Measurements from ENCODE around the gene KIF26B.

The KIF26B gene

DNA sequence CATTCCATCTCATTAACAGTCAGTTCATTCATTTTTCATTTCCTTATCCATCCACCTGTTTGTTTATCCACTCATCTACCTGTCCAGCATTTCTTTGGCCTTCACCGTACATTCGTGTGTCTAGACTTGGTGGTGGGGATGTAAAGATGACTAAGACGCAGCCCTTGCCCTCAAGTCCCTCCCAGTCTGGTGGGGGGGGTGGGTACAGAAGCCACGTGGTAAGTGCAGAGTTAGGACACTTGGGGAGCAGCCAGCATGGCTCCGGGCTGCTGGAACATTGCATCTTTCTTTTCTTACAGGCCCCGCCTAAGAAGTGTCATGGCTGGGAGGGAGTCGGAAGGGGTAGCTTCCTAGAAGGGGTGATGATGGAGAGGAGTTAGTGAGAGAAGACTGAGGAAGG lies 17.2 kb downstream of the KIF26B start:
- no peak for DNase-seq (ENCODE audit: low read depth in 2 of 2)

DNA sequence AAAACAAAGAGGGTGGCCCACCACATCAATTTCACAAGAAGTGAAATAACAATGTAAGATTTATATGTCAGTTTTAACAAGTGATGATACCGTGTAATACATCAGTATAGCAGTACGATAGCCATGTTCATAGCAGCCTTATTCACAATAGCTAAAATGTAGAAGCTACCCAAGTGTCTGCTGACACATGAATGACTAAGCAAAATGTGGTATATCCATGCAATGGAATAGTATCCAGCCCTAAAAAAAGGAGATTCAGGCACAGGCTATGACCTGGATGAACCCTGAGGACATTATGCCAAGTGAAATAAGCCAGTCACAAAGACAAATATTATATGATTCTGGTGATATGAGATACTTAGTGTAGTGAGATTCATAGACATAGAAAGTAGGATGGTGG lies 18.0 kb downstream of the KIF26B start:
- no peak for DNase-seq (ENCODE audit: low read depth in 2 of 2)

- DNase-seq (ENCODE audit: low read depth in 2 of 2): no peak
Measured at GRCh38 chr1:245173446-245174211, 18.8 kb downstream of the KIF26B start.

DNA sequence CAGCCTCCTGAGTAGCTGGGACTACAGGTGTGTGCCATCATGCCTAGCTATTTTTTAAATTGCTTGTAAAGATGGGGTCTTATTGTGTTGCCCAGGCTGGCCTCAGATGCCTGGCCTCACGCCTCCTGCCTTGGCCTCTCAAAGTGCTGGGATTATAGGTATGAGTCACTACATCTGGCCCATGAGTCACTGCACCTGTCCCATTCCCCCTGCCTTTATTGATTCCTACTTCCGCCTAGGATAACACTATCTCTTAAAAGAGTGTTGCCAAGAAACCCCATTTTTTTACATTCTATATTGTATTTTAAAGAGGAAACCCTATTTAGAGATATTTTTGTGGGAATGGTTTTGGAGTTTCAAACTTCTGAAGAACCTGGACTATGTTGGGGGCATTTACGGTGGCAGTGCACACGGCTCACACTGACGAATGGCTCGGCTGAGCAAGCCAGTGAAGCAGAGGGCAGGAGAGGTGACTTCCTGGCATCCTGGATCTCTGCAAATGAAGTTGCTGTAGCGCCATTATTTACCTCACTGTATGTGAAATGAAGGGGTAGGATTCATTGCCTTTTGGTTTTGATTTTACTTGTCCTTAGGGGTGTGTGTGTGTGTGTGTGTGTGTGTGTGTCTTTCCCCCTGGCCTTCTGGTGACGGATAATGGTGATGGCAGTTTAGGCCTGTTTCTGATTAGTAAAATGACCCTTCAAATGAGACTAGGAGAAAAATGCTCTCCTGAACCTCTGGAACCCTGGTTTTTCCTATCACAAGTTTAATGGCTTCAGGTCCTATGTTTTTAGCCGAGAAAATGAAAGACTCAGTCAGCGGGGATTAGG lies 22.5 kb downstream of the KIF26B start:
- DNase-seq (ENCODE audit: low read depth in 2 of 2): no peak

DNA sequence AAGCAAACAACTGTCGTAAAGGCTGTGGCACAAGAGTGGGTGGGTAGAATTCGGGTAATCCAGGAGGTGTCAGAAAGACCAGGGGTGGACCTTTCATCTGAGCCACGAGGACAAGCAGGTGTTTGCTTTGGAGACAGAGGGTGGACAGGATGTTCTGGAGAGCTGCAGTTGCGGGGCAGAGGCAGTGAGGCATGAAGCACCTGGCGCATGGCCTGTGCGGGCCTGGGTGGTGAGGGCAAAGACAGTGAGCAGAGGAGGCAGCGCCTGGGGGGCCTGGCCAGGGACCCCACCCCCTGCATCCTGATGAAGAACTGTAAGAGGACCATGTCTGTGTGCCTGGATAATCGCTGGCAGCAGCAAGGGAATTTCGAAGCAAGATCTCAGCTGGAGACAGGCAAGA lies 24.9 kb downstream of the KIF26B start:
- no peak for DNase-seq (ENCODE audit: low read depth in 2 of 2)

GRCh38 chr1:245180496-245181157 lies 25.8 kb downstream of the KIF26B start:
- DNase-seq (ENCODE audit: low read depth in 2 of 2): no peak

GRCh38 chr1:245181158-245181517 lies 26.4 kb downstream of the KIF26B start:
- DNase-seq (ENCODE audit: low read depth in 2 of 2): no peak

- DNase-seq (ENCODE audit: low read depth in 2 of 2): no peak
Measured at GRCh38 chr1:245182028-245182427, 27.2 kb downstream of the KIF26B start.

GRCh38 chr1:245183429-245183828 lies 28.6 kb downstream of the KIF26B start:
- DNase-seq (ENCODE audit: low read depth in 2 of 2): no peak

DNA sequence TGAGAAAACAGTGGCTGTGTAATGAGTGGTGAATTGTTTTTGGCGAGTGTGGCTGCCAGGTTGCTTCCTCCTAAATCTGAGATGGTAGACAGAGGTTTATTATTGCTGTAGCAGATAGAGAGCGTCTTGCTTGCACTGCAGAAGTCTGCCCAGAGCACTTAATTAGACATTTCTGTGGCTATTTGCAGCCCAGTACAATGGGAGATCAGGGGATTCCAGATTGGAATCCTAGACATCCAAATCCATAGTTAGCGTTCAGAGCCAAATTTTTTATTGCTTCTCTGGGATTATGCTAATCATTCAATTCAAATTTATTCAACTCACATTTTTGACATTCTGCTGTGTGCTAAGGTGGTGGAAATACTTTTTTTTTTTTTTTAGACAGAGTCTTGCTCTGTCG lies 30.0 kb downstream of the KIF26B start:
- DNase-seq (ENCODE audit: low read depth in 2 of 2): no peak

GRCh38 chr1:245188403-245188802 lies 33.6 kb downstream of the KIF26B start:
- no peak for DNase-seq (ENCODE audit: low read depth in 2 of 2)

- no peak for DNase-seq (ENCODE audit: low read depth in 2 of 2)
Measured at GRCh38 chr1:245195398-245195797, 40.6 kb downstream of the KIF26B start.

- DNase-seq (ENCODE audit: low read depth in 2 of 2): no peak
Measured at GRCh38 chr1:245197121-245197520, 42.3 kb downstream of the KIF26B start.

DNA sequence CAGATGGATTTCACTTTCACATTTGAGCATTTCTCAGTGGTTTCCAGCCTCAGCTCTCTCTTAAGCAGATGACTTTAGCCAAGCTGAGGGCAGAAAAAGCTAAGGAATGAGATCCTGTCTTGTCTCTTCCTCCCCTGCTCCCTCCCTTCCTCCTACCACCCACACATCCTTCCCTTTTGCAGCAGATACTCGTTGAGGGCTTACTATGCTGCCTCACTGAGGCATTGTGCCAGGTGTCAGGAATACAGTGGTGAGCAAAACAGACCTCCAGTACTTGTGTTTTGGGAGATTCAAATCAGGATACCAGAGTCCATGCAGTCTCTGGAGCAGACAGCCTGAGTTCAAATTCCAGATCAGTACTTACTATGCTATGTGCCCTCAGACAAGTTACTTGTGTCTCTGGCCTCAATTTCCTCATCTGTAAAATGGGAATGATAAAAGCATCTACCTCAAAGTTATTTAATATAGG lies 43.2 kb downstream of the KIF26B start:
- DNase-seq (ENCODE audit: low read depth in 2 of 2): no peak

- no peak for DNase-seq (ENCODE audit: low read depth in 2 of 2)
Measured at GRCh38 chr1:245198748-245199516, 44.1 kb downstream of the KIF26B start.

- DNase-seq (ENCODE audit: low read depth in 2 of 2): no peak
Measured at GRCh38 chr1:245200146-245200545, 45.4 kb downstream of the KIF26B start.

GRCh38 chr1:245201201-245201600 lies 46.4 kb downstream of the KIF26B start:
- no peak for DNase-seq (ENCODE audit: low read depth in 2 of 2)

DNA sequence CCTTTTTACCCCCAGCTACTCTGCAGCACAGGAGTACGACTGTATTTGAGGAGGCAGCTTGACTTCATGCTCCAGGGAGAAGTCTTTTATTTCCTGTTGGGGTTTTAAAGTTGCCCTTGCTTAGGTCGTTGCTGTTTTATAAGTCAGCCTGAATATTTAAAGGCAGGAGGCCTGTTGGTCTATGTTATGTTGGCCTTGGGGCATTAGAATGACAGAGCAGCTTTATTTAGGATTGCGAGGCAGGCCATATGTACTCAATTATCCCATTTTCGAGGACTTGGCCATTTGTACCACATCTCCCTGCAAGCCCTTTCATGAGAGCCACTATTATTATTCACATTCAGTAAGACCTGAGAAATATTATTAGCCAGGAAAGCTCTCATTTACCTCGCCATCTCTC lies 47.0 kb downstream of the KIF26B start:
- no peak for DNase-seq (ENCODE audit: low read depth in 2 of 2)

- DNase-seq (ENCODE audit: low read depth in 2 of 2): no peak
Measured at GRCh38 chr1:245205396-245205795, 50.6 kb downstream of the KIF26B start.

- no peak for DNase-seq (ENCODE audit: low read depth in 2 of 2)
Measured at GRCh38 chr1:245205864-245206263, 51.1 kb downstream of the KIF26B start.

- no peak for DNase-seq (ENCODE audit: low read depth in 2 of 2)
Measured at GRCh38 chr1:245207056-245207638, 52.4 kb downstream of the KIF26B start.

Data from stimulated activated CD8-positive, alpha-beta memory T cell treated with anti-CD3 and anti-CD28 coated beads, Interleukin-7, amount 100 ng/mL, for 1 hour (primary cell).